GM06990 (cell line): ENCODE measurements around the gene USF3.
A peak's percentile ranks its signal among the peaks of the same experiment; 100 is the strongest.

Source experiments
- DNase-seq: peaks from one replicate; pipeline ENCODE4 v3.0.0-alpha.2; 2011; ENCODE audit not compliant: insufficient read length; ENCODE audit errors: extremely low read depth
- H3K27me3 ChIP-seq: replicated peaks from 2 replicates; pipeline ENCODE4 v1.6.0; 2011; ENCODE audit warnings: low read length; ENCODE audit not compliant: control insufficient read depth, insufficient read depth
- H3K36me3 ChIP-seq: 2 replicates; pipeline ENCODE4 v1.5.1; 2011; ENCODE audit warnings: low read length; ENCODE audit not compliant: control insufficient read depth, insufficient read depth
- H3K4me3 ChIP-seq: replicated peaks from 2 replicates; pipeline ENCODE4 v1.5.1; 2011; ENCODE audit warnings: low read depth, mild to moderate bottlenecking, control low read depth, low read length
- CTCF ChIP-seq: IDR thresholded peaks from 2 replicates; pipeline ENCODE4 v1.5.1; 2011; ENCODE audit warnings: low read length, control low read depth, mild to moderate bottlenecking, inconsistent platforms; ENCODE audit not compliant: insufficient read depth, poor library complexity, severe bottlenecking

The USF3 gene

GRCh38 chr3:113695786-113696645, at the start of gene USF3:
Gene USF3, minus strand, starts transcription at chr3:113696642. Its CDS starts 21,764 bp downstream, at chr3:113674878.
- Histone ChIP-seq H3K27me3 (no peaks in the 10 kb centered on the region), H3K36me3 (no peaks in the 10 kb centered on the region), H3K4me3 (peak within 1 kb of the TSS; percentile 92)
- peak; percentile 7 for TF ChIP-seq CTCF
- peak; percentile 86 for DNase-seq

GRCh38 chr3:113745756-113746547, 49.5 kb upstream of the USF3 start, which contains the start of gene NAA50:
Gene NAA50, minus strand, starts transcription at chr3:113746249. Its CDS starts 300 bp downstream, at chr3:113745949.
- TF ChIP-seq CTCF = peak; percentile 36
- peak within 1 kb of the TSS; percentile 82 for H3K4me3 ChIP-seq
- H3K27me3 ChIP-seq = no peaks in the 10 kb centered on the region
- peak; percentile 97 for DNase-seq
- H3K36me3 ChIP-seq = no peaks in the 10 kb centered on the region

- DNase-seq = no peak
- Histone ChIP-seq H3K36me3 (no peaks in the 10 kb centered on the region), H3K4me3 (peak overlapping the region; percentile 82), H3K27me3 (no peaks in the 10 kb centered on the region)
- peak; percentile 70 for TF ChIP-seq CTCF
These were observed 48.7 kb upstream of the USF3 start for GRCh38 chr3:113744941-113745755.

- Histone ChIP-seq H3K36me3 (no peaks in the 10 kb centered on the region), H3K27me3 (no peaks in the 10 kb centered on the region), H3K4me3 (peak overlapping the region; percentile 82)
- DNase-seq = peak; percentile 37
- TF ChIP-seq CTCF = no peak
These were observed 46.7 kb upstream of the USF3 start for GRCh38 chr3:113743006-113743630.

GRCh38 chr3:113741620-113742019, 45.2 kb upstream of the USF3 start:
- no peak for TF ChIP-seq CTCF
- no peaks in the 10 kb centered on the region for H3K36me3 ChIP-seq
- no peak for DNase-seq
- H3K4me3 ChIP-seq = peak overlapping the region; percentile 8; the same call in 1 of the 2 replicates
- no peaks in the 10 kb centered on the region for H3K27me3 ChIP-seq
